ENCODE data around the gene OR2G2. TPM values are rescaled to one million over a fixed set of nuclear protein-coding genes. Genes with fewer than 3 reads are reported as not detected.

Gene OR2G2
- total RNA-seq, 2 donors from 2014 or later, result not detected

- DNase-seq, result no peak
- H3K9me3 ChIP-seq (ENCODE audit: control insufficient read depth, low read length), result no peaks in the 10 kb centered on the region
- Mint-ChIP-seq H3K9me3 (no peaks in the 10 kb centered on the region), H3K4me1 (no peaks in the 10 kb centered on the region), H3K36me3 (ENCODE audit: low read depth) (no peaks in the 10 kb centered on the region), H3K27me3 (ENCODE audit: insufficient read depth) (no peaks in the 10 kb centered on the region), H3K27ac (no peak overlapping the region), H3K4me3 (no peak overlapping the region)
- WGBS, 2 experiments (ENCODE audit: insufficient coverage in 1 of 2, insufficient read length in 1 of 2), result 84 to 86% methylated on average over 3 to 5 of the region's 5 CpGs
- no peak overlapping the region for H3K27ac ChIP-seq (ENCODE audit: low read depth, low read length)
- no peaks in the 10 kb centered on the region for H3K27me3 ChIP-seq (ENCODE audit: control insufficient read depth, insufficient read depth, low read length, poor library complexity, severe bottlenecking)
- no peak for TF ChIP-seq CTCF (conservative IDR thresholded peaks at IDR 0.05)
- H3K4me3 ChIP-seq (ENCODE audit: low read length), result no peak overlapping the region
- H3K9ac ChIP-seq (ENCODE audit: extremely low read depth, low read length, poor library complexity, severe bottlenecking), result no peak overlapping the region
- no peaks in the 10 kb centered on the region for H3K36me3 ChIP-seq (ENCODE audit: control insufficient read depth, insufficient read depth, low read length)
- H3K4me1 ChIP-seq (ENCODE audit: control insufficient read depth, insufficient read depth, low read length), result no peaks in the 10 kb centered on the region
These were observed 26.5 kb downstream of the OR2G2 start for GRCh38 chr1:247614625-247615024.

- no peaks in the 10 kb centered on the region for H3K36me3 Mint-ChIP-seq (ENCODE audit: low read depth)
- no peak overlapping the region for H3K9ac ChIP-seq (ENCODE audit: extremely low read depth, low read length, poor library complexity, severe bottlenecking)
- peaks cover 8% of the 10 kb centered on the region for H3K9me3 Mint-ChIP-seq
- WGBS, 2 experiments (ENCODE audit: insufficient coverage in 1 of 2, insufficient read length in 1 of 2), result 54 to 81% methylated on average over 2 to 3 of the region's 3 CpGs
- no peaks in the 10 kb centered on the region for H3K4me1 ChIP-seq (ENCODE audit: control insufficient read depth, insufficient read depth, low read length)
- no peak for DNase-seq
- H3K4me3 ChIP-seq (ENCODE audit: low read length), result no peak overlapping the region
- H3K36me3 ChIP-seq (ENCODE audit: control insufficient read depth, insufficient read depth, low read length), result no peaks in the 10 kb centered on the region
- peaks cover 13% of the 10 kb centered on the region for H3K27me3 Mint-ChIP-seq (ENCODE audit: insufficient read depth)
- no peaks in the 10 kb centered on the region for H3K9me3 ChIP-seq (ENCODE audit: control insufficient read depth, low read length)
- H3K4me3 Mint-ChIP-seq, result no peak overlapping the region
- no peaks in the 10 kb centered on the region for H3K4me1 Mint-ChIP-seq
- no peaks in the 10 kb centered on the region for H3K27me3 ChIP-seq (ENCODE audit: control insufficient read depth, insufficient read depth, low read length, poor library complexity, severe bottlenecking)
- TF ChIP-seq CTCF (conservative IDR thresholded peaks at IDR 0.05), result no peak
- H3K27ac Mint-ChIP-seq, result no peak overlapping the region
- H3K27ac ChIP-seq (ENCODE audit: low read depth, low read length), result no peak overlapping the region
These were observed 39.8 kb downstream of the OR2G2 start for GRCh38 chr1:247627951-247628350.

GRCh38 chr1:247638011-247638410 is 49.9 kb downstream of the OR2G2 start:
- Mint-ChIP-seq H3K4me1 (peaks cover 1% of the 10 kb centered on the region), H3K27me3 (ENCODE audit: insufficient read depth) (peaks cover 30% of the 10 kb centered on the region), H3K4me3 (no peak overlapping the region), H3K27ac (no peak overlapping the region), H3K36me3 (ENCODE audit: low read depth) (no peaks in the 10 kb centered on the region), H3K9me3 (no peaks in the 10 kb centered on the region)
- 86 to 90% methylated on average over 2 to 4 of the region's 4 CpGs for WGBS, 2 experiments (ENCODE audit: insufficient coverage in 1 of 2, insufficient read length in 1 of 2)
- H3K27me3 ChIP-seq (ENCODE audit: control insufficient read depth, insufficient read depth, low read length, poor library complexity, severe bottlenecking), result peaks cover 7% of the 10 kb centered on the region
- DNase-seq, result no peak
- no peaks in the 10 kb centered on the region for H3K36me3 ChIP-seq (ENCODE audit: control insufficient read depth, insufficient read depth, low read length)
- H3K9me3 ChIP-seq (ENCODE audit: control insufficient read depth, low read length), result no peaks in the 10 kb centered on the region
- no peak overlapping the region for H3K9ac ChIP-seq (ENCODE audit: extremely low read depth, low read length, poor library complexity, severe bottlenecking)
- no peaks in the 10 kb centered on the region for H3K4me1 ChIP-seq (ENCODE audit: control insufficient read depth, insufficient read depth, low read length)
- no peak overlapping the region for H3K27ac ChIP-seq (ENCODE audit: low read depth, low read length)
- H3K4me3 ChIP-seq (ENCODE audit: low read length), result no peak overlapping the region
- no peak for TF ChIP-seq CTCF (conservative IDR thresholded peaks at IDR 0.05)
